HepG2 (cell line): ENCODE data around the gene TBC1D14. TPM values are rescaled to one million over a fixed set of nuclear protein-coding genes. Genes with fewer than 3 reads are reported as not detected.
A peak's percentile ranks its signal among the peaks of the same experiment; 100 is the strongest.

ENCODE experiments used
- ARID2 ChIP-seq: sonication (generic); formaldehyde crosslinking; IDR thresholded peaks from 2 replicates; pipeline ENCODE4 v1.8.1; 2022; ENCODE audit warnings: mild to moderate bottlenecking, missing genetic modification reagents, borderline replicate concordance
- CENPX ChIP-seq: sonication (generic); formaldehyde crosslinking; IDR thresholded peaks from 2 replicates; pipeline ENCODE4 v1.9.0; 2021; ENCODE audit warnings: mild to moderate bottlenecking, missing genetic modification reagents, moderate library complexity
- HNF4A ChIP-seq: sonication (generic); formaldehyde crosslinking; IDR thresholded peaks from 2 replicates; pipeline ENCODE4 v1.4.0; 2020; ENCODE audit warnings: missing genetic modification reagents
- HOXA5 ChIP-seq: sonication (generic); formaldehyde crosslinking; IDR thresholded peaks from 2 replicates; pipeline ENCODE4 v1.4.0; 2020; ENCODE audit warnings: missing genetic modification reagents
- JUND ChIP-seq: sonication (generic); formaldehyde crosslinking; IDR thresholded peaks from 2 replicates; pipeline ENCODE4 v1.8.0; 2022; ENCODE audit warnings: mild to moderate bottlenecking, missing genetic modification reagents
- RFX1 ChIP-seq: fragments of 450-650 bp; IDR thresholded peaks from 2 replicates; pipeline ENCODE4 v1.6.1; 2017
- SALL1 ChIP-seq: sonication (generic); formaldehyde crosslinking; IDR thresholded peaks from 2 replicates; pipeline ENCODE4 v1.8.0; 2022; ENCODE audit warnings: mild to moderate bottlenecking, missing genetic modification reagents
- STAT6 ChIP-seq: sonication (generic); formaldehyde crosslinking; IDR thresholded peaks from 2 replicates; pipeline ENCODE4 v1.4.0; 2020; ENCODE audit warnings: missing genetic modification reagents, mild to moderate bottlenecking, borderline replicate concordance
- TEAD3 ChIP-seq: optimal IDR thresholded peaks from 2 replicates; pipeline ENCODE3; 2016; ENCODE audit warnings: borderline replicate concordance
- TERF1 ChIP-seq: sonication (generic); formaldehyde crosslinking; IDR thresholded peaks from 2 replicates; pipeline ENCODE4 v1.8.0; 2022; ENCODE audit warnings: mild to moderate bottlenecking, missing genetic modification reagents, moderate library complexity
- TFDP1 ChIP-seq: IDR thresholded peaks from 2 replicates; pipeline ENCODE4 v1.6.1; 2016; ENCODE audit warnings: missing compliant biosample characterization, missing genetic modification reagents, borderline replicate concordance
- ZNF280B ChIP-seq: sonication (generic); formaldehyde crosslinking; IDR thresholded peaks from 2 replicates; pipeline ENCODE4 v1.5.0; 2020; ENCODE audit warnings: missing genetic modification reagents, mild to moderate bottlenecking, borderline replicate concordance
- ZNF337 ChIP-seq: sonication (generic); formaldehyde crosslinking; IDR thresholded peaks from 2 replicates; pipeline ENCODE4 v1.5.1; 2020; ENCODE audit warnings: missing genetic modification reagents, low read depth, mild to moderate bottlenecking, borderline replicate concordance
- ZNF44 ChIP-seq: sonication (generic); formaldehyde crosslinking; IDR thresholded peaks from 2 replicates; pipeline ENCODE4 v1.5.1; 2020; ENCODE audit warnings: mild to moderate bottlenecking, missing genetic modification reagents
- ZNF484 ChIP-seq: sonication (generic); formaldehyde crosslinking; IDR thresholded peaks from 2 replicates; pipeline ENCODE4 v1.5.1; 2020; ENCODE audit warnings: mild to moderate bottlenecking, low read depth, missing genetic modification reagents, borderline replicate concordance
- ZNF547 ChIP-seq: sonication (generic); formaldehyde crosslinking; IDR thresholded peaks from 2 replicates; pipeline ENCODE4 v1.5.1; 2020; ENCODE audit warnings: mild to moderate bottlenecking, missing genetic modification reagents
- ZNF574 ChIP-seq: sonication (generic); formaldehyde crosslinking; IDR thresholded peaks from 2 replicates; pipeline ENCODE4 v1.4.0; 2020; ENCODE audit warnings: missing genetic modification reagents
- ZNF615 ChIP-seq: sonication (generic); formaldehyde crosslinking; IDR thresholded peaks from 2 replicates; pipeline ENCODE4 v1.5.0; 2020; ENCODE audit warnings: mild to moderate bottlenecking, missing genetic modification reagents, borderline replicate concordance
- polyA plus RNA-seq, 8 experiments: library from polyadenylated mRNA; depleted of rRNA in 3 of 8; stranded (reverse) in 7 of 8; unstranded in 1 of 8; fragments of >200 nt; fragmentation: Illumina TruSeq in 4 of 8; extraction: Trizol in 4 of 8; gene quantifications; 2 replicates each; pipeline versions ENCODE4 v1.2.1 to v1.2.3, GENCODE V29; 2011 to 2016; ENCODE audit warnings: low read depth in 4 of 8, missing spikeins in 1 of 8, mixed read lengths in 1 of 8; ENCODE audit not compliant: insufficient read depth in 1 of 8
- total RNA-seq, 5 experiments: library from RNA; depleted of rRNA; stranded (reverse); fragments of >200 nt; fragmentation: Illumina TruSeq; extraction: Trizol; gene quantifications; 2 replicates each; pipeline ENCODE4 v1.2.3, GENCODE V29; 2016; ENCODE audit warnings: low read depth in 1 of 5

The TBC1D14 gene
- total and polyA plus RNA-seq, 2 of the 13 experiments (the other 11 are each of a cell fraction or from before 2014, with no cell fraction given): 29.5 to 46.5 TPM

- TF ChIP-seq ZNF547 (CRISPR knock-in tag): no peak
- TF ChIP-seq ZNF337 (CRISPR knock-in tag): no peak
- no peak for TF ChIP-seq TFDP1 (CRISPR knock-in tag)
- peak; percentile 16; the same call in 1 of the 2 replicates for TF ChIP-seq SALL1 (CRISPR knock-in tag)
- no peak for TF ChIP-seq ZNF280B (CRISPR knock-in tag)
- TF ChIP-seq ZNF44 (CRISPR knock-in tag): no peak
- TF ChIP-seq JUND (CRISPR knock-in tag): no peak
- TF ChIP-seq ZNF615 (CRISPR knock-in tag): no peak
- TF ChIP-seq HNF4A (CRISPR knock-in tag): peak; percentile 22; the same call in 1 of the 2 replicates
- TF ChIP-seq ZNF484 (CRISPR knock-in tag): no peak
- TF ChIP-seq RFX1: peak; percentile 20; the same call in 1 of the 2 replicates
- no peak for TF ChIP-seq TERF1 (CRISPR knock-in tag)
- TF ChIP-seq HOXA5 (CRISPR knock-in tag): no peak
- no peak for TF ChIP-seq STAT6 (CRISPR knock-in tag)
- no peak for TF ChIP-seq ARID2
- peak; percentile 35; the same call in 1 of the 2 replicates for TF ChIP-seq ZNF574
- no peak for TF ChIP-seq TEAD3
- TF ChIP-seq CENPX (CRISPR knock-in tag): no peak
Measured at GRCh38 chr4:7075962-7076695, 166.5 kb downstream of the TBC1D14 start (continued).
